ENCODE data around the gene CHCHD6. TPM values are rescaled to one million over a fixed set of nuclear protein-coding genes. Genes with fewer than 3 reads are reported as not detected.

Gene CHCHD6
- total RNA-seq, 1 experiment from 2014 or later, result 36.3 TPM

- peak overlapping the region; percentile 55; the same call in 1 of the 2 replicates for H3K9ac ChIP-seq (ENCODE audit: low read length)
- H2AFZ ChIP-seq (ENCODE audit: low read depth, low read length, poor library complexity, severe bottlenecking), result no peak overlapping the region
- H3K4me3 ChIP-seq (replicated peaks in 1 of 2; ENCODE audit: low read depth in 1 of 2, low read length in 2 of 2), result no peak overlapping the region
- no peaks in the 10 kb centered on the region for H3K79me2 ChIP-seq (ENCODE audit: insufficient read depth, low read length)
- ChIA-PET RAD21 (ENCODE audit: low non-redundant PET in 1 of 2, low total read pairs in 2 of 2, uncharacterized antibody in 2 of 2, unreplicated experiment in 2 of 2) (no interaction called here), POLR2A (no interaction called here), CTCF (no interaction called here)
- no peak for DNase-seq (ENCODE audit: low read depth, low spot score)
- no peaks in the 10 kb centered on the region for H4K20me1 ChIP-seq (ENCODE audit: insufficient read depth)
- no peak for ATAC-seq
- no peaks in the 10 kb centered on the region for H3K9me2 ChIP-seq (ENCODE audit: insufficient read depth)
- no TSS peak for BruUV-seq (replicated peaks)
- no peaks in the 10 kb centered on the region for H3K36me3 ChIP-seq (ENCODE audit: control insufficient read depth in 1 of 2, insufficient read depth in 2 of 2, low read length in 2 of 2)
- peak overlapping the region; percentile 76 for H3K4me2 ChIP-seq (ENCODE audit: low read length)
- no peak for TF ChIP-seq POLR2A (IDR thresholded peaks at IDR 0.05; ENCODE audit: borderline replicate concordance, extremely low read depth, insufficient read depth, insufficient read length)
- no peak for TF ChIP-seq SIN3A (IDR thresholded peaks at IDR 0.05; ENCODE audit: low read depth)
- no peak for TF ChIP-seq EGR1 (IDR thresholded peaks at IDR 0.05; ENCODE audit: low read depth)
- peaks cover 22 to 42% of the 10 kb centered on the region in 2 experiments for H3K4me1 ChIP-seq (ENCODE audit: control insufficient read depth in 1 of 2, insufficient read depth in 2 of 2, low read length in 2 of 2)
- H3K27me3 ChIP-seq (ENCODE audit: insufficient read depth, low read length), result no peaks in the 10 kb centered on the region
- no peak overlapping the region; the same call in 1 of the 2 replicates for H3K27ac ChIP-seq (ENCODE audit: low read depth, low read length)
- intact Hi-C loops (cut with micrococcal nuclease), result no loop called here
- no peaks in the 10 kb centered on the region for H3K9me3 ChIP-seq (ENCODE audit: control insufficient read depth in 1 of 2, insufficient read depth in 1 of 2, low read depth in 1 of 2, low read length in 2 of 2)
These were observed 77.4 kb downstream of the CHCHD6 start for GRCh38 chr3:126781406-126781805.

GRCh38 chr3:126781889-126782491 is 78.0 kb downstream of the CHCHD6 start:
- Histone ChIP-seq H3K36me3 (ENCODE audit: control insufficient read depth in 1 of 2, insufficient read depth in 2 of 2, low read length in 2 of 2) (no peaks in the 10 kb centered on the region), H3K9ac (ENCODE audit: low read length) (peak overlapping the region; percentile 55), H3K27me3 (ENCODE audit: insufficient read depth, low read length) (no peaks in the 10 kb centered on the region), H3K79me2 (ENCODE audit: insufficient read depth, low read length) (no peaks in the 10 kb centered on the region), H4K20me1 (ENCODE audit: insufficient read depth) (no peaks in the 10 kb centered on the region), H2AFZ (ENCODE audit: low read depth, low read length, poor library complexity, severe bottlenecking) (no peak overlapping the region), H3K4me2 (ENCODE audit: low read length) (peak overlapping the region; percentile 76), H3K4me1 (ENCODE audit: control insufficient read depth in 1 of 2, insufficient read depth in 2 of 2, low read length in 2 of 2) (peaks cover 22 to 42% of the 10 kb centered on the region in 2 experiments), H3K9me2 (ENCODE audit: insufficient read depth) (no peaks in the 10 kb centered on the region), H3K27ac (ENCODE audit: low read depth, low read length) (peak overlapping the region; percentile 44; the same call in 1 of the 2 replicates), H3K9me3 (ENCODE audit: control insufficient read depth in 1 of 2, insufficient read depth in 1 of 2, low read depth in 1 of 2, low read length in 2 of 2) (no peaks in the 10 kb centered on the region), H3K4me3 (replicated peaks in 1 of 2; ENCODE audit: low read depth in 1 of 2, low read length in 2 of 2) (peak overlapping the region in 1 of 2 experiments; percentile 32; a peak in 2 of 4 replicates)
- DNase-seq (ENCODE audit: low read depth, low spot score) (no peak), ATAC-seq (peak; percentile 33)
- no peak for TF ChIP-seq EGR1 (IDR thresholded peaks at IDR 0.05; ENCODE audit: low read depth)
- TF ChIP-seq SP1 (IDR thresholded peaks at IDR 0.05; ENCODE audit: low read depth), result no peak
- no peak; the same call in 1 of the 2 replicates for TF ChIP-seq SRF (IDR thresholded peaks at IDR 0.05; ENCODE audit: low read depth)
- no peak for TF ChIP-seq POLR2AphosphoS5 (IDR thresholded peaks at IDR 0.05; ENCODE audit: low read depth, low read length)
- TF ChIP-seq ZFX (IDR thresholded peaks at IDR 0.05), result no peak
- TF ChIP-seq JUND (IDR thresholded peaks at IDR 0.05), result no peak
- no peak for TF ChIP-seq RAD21 (IDR thresholded peaks at IDR 0.05; ENCODE audit: low read depth)
- no peak for TF ChIP-seq ATF3 (IDR thresholded peaks at IDR 0.05)
- ChIA-PET POLR2A (no interaction called here), RAD21 (ENCODE audit: low non-redundant PET in 1 of 2, low total read pairs in 2 of 2, uncharacterized antibody in 2 of 2, unreplicated experiment in 2 of 2) (no interaction called here), CTCF (no interaction called here)
- no TSS peak for BruUV-seq (replicated peaks)
- intact Hi-C loops (cut with micrococcal nuclease), result loop anchor here (2.0 kb wide), 1 partner anchor 131 kb away; no protein-coding TSS in a partner anchor

All from HCT116 (cell line).